ENCODE data around the gene PDAP1. TPM values are rescaled to one million over a fixed set of nuclear protein-coding genes. Genes with fewer than 3 reads are reported as not detected.
"Not testable (repeated sequence)": the region's sequence is repeated elsewhere in the genome, so short reads cannot be mapped to it uniquely, and the experiment has no call there.

The PDAP1 gene
- total and polyA plus RNA-seq, 9 of the 15 experiments (the other 6 are each of a cell fraction or from before 2014, with no cell fraction given): 10.2 to 315 (median 129) TPM

DNA sequence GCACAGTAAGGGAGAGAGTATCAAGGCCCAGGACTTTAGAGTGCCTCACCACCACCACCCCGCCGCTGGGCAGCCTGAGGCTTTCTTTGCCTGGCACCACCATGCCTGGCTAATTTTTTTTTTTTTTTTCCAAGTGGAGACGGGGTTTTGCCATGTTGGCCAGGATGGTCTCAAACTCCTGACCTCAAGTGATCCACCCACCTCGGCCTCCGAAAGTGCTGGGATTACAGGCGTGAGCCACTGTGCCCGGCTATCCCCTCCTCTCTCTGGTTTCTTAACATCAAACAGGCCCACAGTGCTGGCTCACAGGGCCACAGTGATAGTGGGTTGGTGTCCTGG is 28.7 kb downstream of the PDAP1 start:
- BruUV-seq (replicated peaks); ATAC-seq; H3K27me3 ChIP-seq (ENCODE audit: control insufficient read depth in 2 of 2, insufficient read depth in 2 of 2, low read length in 2 of 2); FAIRE-seq; DNase-seq (ENCODE audit: extremely low read depth in 1 of 4, low spot score in 3 of 4); CTCF ChIA-PET (ENCODE audit: low intra/inter-chr PET ratio); H3K9me1 ChIP-seq (ENCODE audit: control insufficient read depth, insufficient read depth, low read length); intact Hi-C loops (cut with micrococcal nuclease); H3K9me3 ChIP-seq (replicated peaks; ENCODE audit: control insufficient read depth, insufficient read depth, low read depth, low read length); in situ Hi-C loops (cut with MboI); H2AFZ ChIP-seq (ENCODE audit: low read depth, low read length): not testable (repeated sequence)
- Histone ChIP-seq H3K4me2 (ENCODE audit: insufficient read depth, low read length) (peak overlapping the region; percentile 88), H3K36me3 (ENCODE audit: control insufficient read depth, insufficient read depth, low read length) (peaks cover 67% of the 10 kb centered on the region), H3K4me1 (replicated peaks in 1 of 2; ENCODE audit: control insufficient read depth in 2 of 2, insufficient read depth in 2 of 2, low read length in 2 of 2) (peaks cover 27 to 58% of the 10 kb centered on the region in 2 experiments), H3K79me2 (ENCODE audit: control insufficient read depth, insufficient read depth, low read length) (peaks cover 86% of the 10 kb centered on the region), H4K20me1 (replicated peaks; ENCODE audit: control insufficient read depth, insufficient read depth, low read length) (peaks cover 23% of the 10 kb centered on the region; the same call in 1 of the 2 replicates), H3K27ac (ENCODE audit: extremely low read depth, low read depth, low read length) (peak overlapping the region; percentile 73), H3K9ac (ENCODE audit: insufficient read depth in 1 of 2, low read depth in 2 of 2, low read length in 2 of 2) (peak overlapping the region; percentile 64 to 82), H3K4me3 (peak overlapping the region; percentile 10)
- POLR2A ChIA-PET: interaction anchor here (0.6 to 1.4 kb wide), 4 partner anchors 8 to 25 kb away, joined by 3 to 4 read pairs (median 4); no protein-coding TSS in a partner anchor
- WGBS (ENCODE audit: insufficient coverage, low coverage, missing lambda C conversion rate): 54% methylated on average over 7 of the region's 7 CpGs
- peak; percentile 32 for TF ChIP-seq RBBP5 (IDR thresholded peaks at IDR 0.05; ENCODE audit: borderline replicate concordance, insufficient read depth, low read length, poor library complexity, severe bottlenecking)
- TF ChIP-seq MED1 (CRISPR knock-in tag; IDR thresholded peaks at IDR 0.05; ENCODE audit: borderline replicate concordance): 0 out of 2 replicates have a peak, but pooled peaks have one; percentile 38
- TF ChIP-seq HMGN3 (IDR thresholded peaks at IDR 0.05; ENCODE audit: borderline replicate concordance, extremely low read depth, insufficient read length, low read depth, low read length): peak; percentile 20
- TF ChIP-seq, protein P1, sequence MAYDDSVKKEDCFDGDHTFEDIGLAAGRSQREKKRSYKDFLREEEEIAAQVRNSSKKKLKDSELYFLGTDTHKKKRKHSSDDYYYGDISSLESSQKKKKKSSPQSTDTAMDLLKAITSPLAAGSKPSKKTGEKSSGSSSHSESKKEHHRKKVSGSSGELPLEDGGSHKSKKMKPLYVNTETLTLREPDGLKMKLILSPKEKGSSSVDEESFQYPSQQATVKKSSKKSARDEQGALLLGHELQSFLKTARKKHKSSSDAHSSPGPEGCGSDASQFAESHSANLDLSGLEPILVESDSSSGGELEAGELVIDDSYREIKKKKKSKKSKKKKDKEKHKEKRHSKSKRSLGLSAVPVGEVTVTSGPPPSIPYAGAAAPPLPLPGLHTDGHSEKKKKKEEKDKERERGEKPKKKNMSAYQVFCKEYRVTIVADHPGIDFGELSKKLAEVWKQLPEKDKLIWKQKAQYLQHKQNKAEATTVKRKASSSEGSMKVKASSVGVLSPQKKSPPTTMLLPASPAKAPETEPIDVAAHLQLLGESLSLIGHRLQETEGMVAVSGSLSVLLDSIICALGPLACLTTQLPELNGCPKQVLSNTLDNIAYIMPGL (CRISPR knock-in tag; IDR thresholded peaks at IDR 0.05): 0 out of 2 replicates have a peak, but pooled peaks have one; percentile 39

All from K562 (cell line).